ENCODE results near the gene POU5F1.

DNA sequence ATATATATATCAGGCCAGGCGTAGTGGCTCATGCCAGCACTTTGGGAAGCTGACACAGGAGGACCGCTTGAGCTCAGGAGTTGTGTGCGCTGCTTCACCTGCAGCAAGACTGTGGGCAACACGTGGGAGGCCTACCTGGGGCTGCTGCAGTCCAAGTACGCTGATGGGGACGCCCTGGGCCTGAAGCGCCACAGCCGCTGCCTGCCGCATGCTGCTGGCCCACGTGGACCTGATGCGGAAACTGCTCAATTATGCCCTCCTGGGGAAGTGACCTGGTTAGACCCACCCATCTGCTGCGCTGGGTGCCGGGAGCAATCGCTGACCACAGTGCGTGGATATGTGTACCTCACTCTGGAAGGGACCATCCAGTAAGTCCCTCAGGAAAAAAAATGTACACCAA is 29.8 kb downstream of the POU5F1 start:
- TF ChIP-seq, protein P1, sequence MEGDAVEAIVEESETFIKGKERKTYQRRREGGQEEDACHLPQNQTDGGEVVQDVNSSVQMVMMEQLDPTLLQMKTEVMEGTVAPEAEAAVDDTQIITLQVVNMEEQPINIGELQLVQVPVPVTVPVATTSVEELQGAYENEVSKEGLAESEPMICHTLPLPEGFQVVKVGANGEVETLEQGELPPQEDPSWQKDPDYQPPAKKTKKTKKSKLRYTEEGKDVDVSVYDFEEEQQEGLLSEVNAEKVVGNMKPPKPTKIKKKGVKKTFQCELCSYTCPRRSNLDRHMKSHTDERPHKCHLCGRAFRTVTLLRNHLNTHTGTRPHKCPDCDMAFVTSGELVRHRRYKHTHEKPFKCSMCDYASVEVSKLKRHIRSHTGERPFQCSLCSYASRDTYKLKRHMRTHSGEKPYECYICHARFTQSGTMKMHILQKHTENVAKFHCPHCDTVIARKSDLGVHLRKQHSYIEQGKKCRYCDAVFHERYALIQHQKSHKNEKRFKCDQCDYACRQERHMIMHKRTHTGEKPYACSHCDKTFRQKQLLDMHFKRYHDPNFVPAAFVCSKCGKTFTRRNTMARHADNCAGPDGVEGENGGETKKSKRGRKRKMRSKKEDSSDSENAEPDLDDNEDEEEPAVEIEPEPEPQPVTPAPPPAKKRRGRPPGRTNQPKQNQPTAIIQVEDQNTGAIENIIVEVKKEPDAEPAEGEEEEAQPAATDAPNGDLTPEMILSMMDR (IDR thresholded peaks at IDR 0.05) = no peak
- TF ChIP-seq EP300 (IDR thresholded peaks at IDR 0.05) (no peak), POLR2A (IDR thresholded peaks at IDR 0.05) (no peak)

Measured in tibial nerve (tissue), 4 donors.